Muscle layer of colon (tissue), 2 donors: ENCODE results near the gene CRIP3.
"Not testable (repeated sequence)": the region's sequence is repeated elsewhere in the genome, so short reads cannot be mapped to it uniquely, and the experiment has no call there.

Experiments used
- H3K27ac ChIP-seq: one replicate; pipeline ENCODE4 v1.7.0; 2013; ENCODE audit warnings: low read depth, mild to moderate bottlenecking, low read length, moderate library complexity
- H3K27me3 ChIP-seq, 2 donors: one replicate each; pipeline ENCODE4 v1.7.0; 2013; ENCODE audit warnings: low read length in 2 of 2, mild to moderate bottlenecking in 2 of 2; ENCODE audit not compliant: insufficient read depth in 2 of 2, control insufficient read depth in 1 of 2
- H3K36me3 ChIP-seq: one replicate; pipeline ENCODE4 v1.7.0; 2013; ENCODE audit warnings: mild to moderate bottlenecking, low read length; ENCODE audit not compliant: insufficient read depth
- H3K4me1 ChIP-seq: one replicate; pipeline ENCODE4 v1.7.0; 2013; ENCODE audit warnings: mild to moderate bottlenecking, low read length; ENCODE audit not compliant: insufficient read depth
- H3K4me3 ChIP-seq, 2 donors: one replicate each; pipeline ENCODE4 v1.7.0; 2013; ENCODE audit warnings: low read length in 2 of 2, low read depth in 1 of 2, mild to moderate bottlenecking in 1 of 2, moderate library complexity in 1 of 2
- H3K9ac ChIP-seq: one replicate; pipeline ENCODE4 v1.7.0; 2013; ENCODE audit warnings: low read length
- H3K9me3 ChIP-seq: one replicate; pipeline ENCODE4 v1.7.0; 2013; ENCODE audit warnings: mild to moderate bottlenecking, low read length
- donor health status: abdominal sarcoma.
- donor health status: Adenocarcinoma of cecum.

CRIP3 gene

GRCh38 chr6:43308101-43308989 lies at the start of gene CRIP3:
Gene CRIP3, minus strand, starts transcription at chr6:43308826. Its CDS starts 34 bp downstream, at chr6:43308792.
- Histone ChIP-seq H3K4me3 (peak within 1 kb of the TSS; percentile 11 to 45), H3K9ac (no peak within 1 kb of the TSS), H3K9me3 (no peaks in the 10 kb centered on the region), H3K27me3 (peaks cover 6 to 12% of the 10 kb centered on the region in 2 donors), H3K36me3 (no peaks in the 10 kb centered on the region), H3K4me1 (no peaks in the 10 kb centered on the region), H3K27ac (no peak within 1 kb of the TSS)

- Histone ChIP-seq H3K9ac (no peak overlapping the region), H3K36me3 (peaks cover 52% of the 10 kb centered on the region), H3K4me1 (no peaks in the 10 kb centered on the region), H3K9me3 (no peaks in the 10 kb centered on the region), H3K27ac (no peak overlapping the region), H3K4me3 (no peak overlapping the region), H3K27me3 (no peaks in the 10 kb centered on the region)
Observed at GRCh38 chr6:43355862-43356590, 47.4 kb upstream of the CRIP3 start.

- not testable (repeated sequence) for H3K4me1 ChIP-seq, H3K4me3 ChIP-seq, H3K9me3 ChIP-seq, H3K9ac ChIP-seq, H3K27ac ChIP-seq, H3K27me3 ChIP-seq
- peaks cover 63% of the 10 kb centered on the region for H3K36me3 ChIP-seq
Observed at GRCh38 chr6:43351951-43352350, 43.3 kb upstream of the CRIP3 start.

- H3K9ac ChIP-seq: no peak overlapping the region
- H3K36me3 ChIP-seq: peaks cover 55% of the 10 kb centered on the region
Observed at GRCh38 chr6:43347444-43347843, 38.8 kb upstream of the CRIP3 start.

GRCh38 chr6:43347021-43347420 lies 38.4 kb upstream of the CRIP3 start:
- H3K36me3 ChIP-seq: peaks cover 55% of the 10 kb centered on the region
- no peak overlapping the region for H3K27ac ChIP-seq
- no peaks in the 10 kb centered on the region for H3K9me3 ChIP-seq
- no peaks in the 10 kb centered on the region for H3K27me3 ChIP-seq
- H3K9ac ChIP-seq: no peak overlapping the region
- H3K4me3 ChIP-seq: no peak overlapping the region
- no peaks in the 10 kb centered on the region for H3K4me1 ChIP-seq

More at GRCh38 chr6:43347444-43347843, 38.8 kb upstream of the CRIP3 start:
- Histone ChIP-seq H3K4me3 (no peak overlapping the region), H3K27ac (no peak overlapping the region), H3K9me3 (no peaks in the 10 kb centered on the region), H3K27me3 (no peaks in the 10 kb centered on the region), H3K4me1 (no peaks in the 10 kb centered on the region)

GRCh38 chr6:43346243-43346642 lies 37.6 kb upstream of the CRIP3 start:
- not testable (repeated sequence) for H3K9ac ChIP-seq, H3K27me3 ChIP-seq, H3K4me1 ChIP-seq, H3K27ac ChIP-seq, H3K4me3 ChIP-seq, H3K9me3 ChIP-seq
- H3K36me3 ChIP-seq: peaks cover 59% of the 10 kb centered on the region

GRCh38 chr6:43339168-43339567 lies 30.5 kb upstream of the CRIP3 start:
- no peaks in the 10 kb centered on the region for H3K9me3 ChIP-seq
- H3K27me3 ChIP-seq: no peaks in the 10 kb centered on the region
- H3K4me1 ChIP-seq: no peaks in the 10 kb centered on the region
- no peak overlapping the region for H3K27ac ChIP-seq
- H3K9ac ChIP-seq: no peak overlapping the region
- H3K36me3 ChIP-seq: peaks cover 48% of the 10 kb centered on the region
- H3K4me3 ChIP-seq: no peak overlapping the region

- no peak overlapping the region for H3K4me3 ChIP-seq
- H3K4me1 ChIP-seq: no peaks in the 10 kb centered on the region
- no peaks in the 10 kb centered on the region for H3K9me3 ChIP-seq
- H3K9ac ChIP-seq: no peak overlapping the region
- no peaks in the 10 kb centered on the region for H3K27me3 ChIP-seq
- H3K36me3 ChIP-seq: peaks cover 48% of the 10 kb centered on the region
- no peak overlapping the region for H3K27ac ChIP-seq
Observed at GRCh38 chr6:43338243-43338642, 29.6 kb upstream of the CRIP3 start.

GRCh38 chr6:43336382-43336781 lies 27.8 kb upstream of the CRIP3 start:
- H3K36me3 ChIP-seq: peaks cover 31% of the 10 kb centered on the region
- no peaks in the 10 kb centered on the region for H3K27me3 ChIP-seq
- no peak overlapping the region for H3K4me3 ChIP-seq
- no peak overlapping the region for H3K27ac ChIP-seq
- H3K9me3 ChIP-seq: no peaks in the 10 kb centered on the region
- H3K9ac ChIP-seq: no peak overlapping the region
- no peaks in the 10 kb centered on the region for H3K4me1 ChIP-seq

- Histone ChIP-seq H3K4me1 (no peaks in the 10 kb centered on the region), H3K27me3 (no peaks in the 10 kb centered on the region), H3K9me3 (no peaks in the 10 kb centered on the region), H3K4me3 (no peak overlapping the region), H3K9ac (no peak overlapping the region), H3K36me3 (peaks cover 23% of the 10 kb centered on the region), H3K27ac (no peak overlapping the region)
Observed at GRCh38 chr6:43335469-43335868, 26.8 kb upstream of the CRIP3 start.

GRCh38 chr6:43334466-43335095 lies 26.0 kb upstream of the CRIP3 start:
- Histone ChIP-seq H3K4me1 (no peaks in the 10 kb centered on the region), H3K36me3 (peaks cover 14% of the 10 kb centered on the region), H3K27ac (no peak overlapping the region), H3K4me3 (no peak overlapping the region), H3K9ac (no peak overlapping the region), H3K27me3 (no peaks in the 10 kb centered on the region), H3K9me3 (no peaks in the 10 kb centered on the region)
